ENCODE measurements around the gene PDE8B.

The PDE8B gene

GRCh38 chr5:77218263-77218662 lies 7.8 kb downstream of the PDE8B start:
- TF ChIP-seq BACH2 (CRISPR knock-in tag; IDR thresholded peaks at IDR 0.05; ENCODE audit: borderline replicate concordance) (no peak), GLIS3 (CRISPR knock-in tag; IDR thresholded peaks at IDR 0.05) (no peak), TCF4 (CRISPR knock-in tag; IDR thresholded peaks at IDR 0.05; ENCODE audit: borderline replicate concordance) (no peak), CSDC2 (CRISPR knock-in tag; IDR thresholded peaks at IDR 0.05) (no peak), ZNF565 (CRISPR knock-in tag; conservative IDR thresholded peaks at IDR 0.05; ENCODE audit: low read depth) (no peak), ZNF8 (CRISPR knock-in tag; IDR thresholded peaks at IDR 0.05) (no peak), TOX (CRISPR knock-in tag; IDR thresholded peaks at IDR 0.05; ENCODE audit: borderline replicate concordance) (no peak), ESRRG (CRISPR knock-in tag; IDR thresholded peaks at IDR 0.05) (no peak), ISL1 (CRISPR knock-in tag; IDR thresholded peaks at IDR 0.05) (no peak), ZC3H10 (CRISPR knock-in tag; IDR thresholded peaks at IDR 0.05) (no peak), ZNF70 (CRISPR knock-in tag; IDR thresholded peaks at IDR 0.05) (no peak)
- ATAC-seq = peak; percentile 78

- no peak for ATAC-seq
These were observed 10.6 kb downstream of the PDE8B start for GRCh38 chr5:77221115-77221514.

GRCh38 chr5:77222722-77223121 lies 12.2 kb downstream of the PDE8B start:
- ATAC-seq = no peak
- TF ChIP-seq ZFP3 (CRISPR knock-in tag; IDR thresholded peaks at IDR 0.05) (no peak), ARNTL (CRISPR knock-in tag; IDR thresholded peaks at IDR 0.05; ENCODE audit: borderline replicate concordance, low read depth) (no peak), PPARA (CRISPR knock-in tag; IDR thresholded peaks at IDR 0.05; ENCODE audit: borderline replicate concordance) (no peak), ZNF8 (CRISPR knock-in tag; IDR thresholded peaks at IDR 0.05) (no peak), ESRRG (CRISPR knock-in tag; IDR thresholded peaks at IDR 0.05) (no peak), RARB (CRISPR knock-in tag; IDR thresholded peaks at IDR 0.05) (no peak), GLIS3 (CRISPR knock-in tag; IDR thresholded peaks at IDR 0.05) (no peak), CSDC2 (CRISPR knock-in tag; IDR thresholded peaks at IDR 0.05) (no peak), OSR1 (CRISPR knock-in tag; IDR thresholded peaks at IDR 0.05) (no peak), SNAI2 (CRISPR knock-in tag; IDR thresholded peaks at IDR 0.05) (no peak), TSHZ2 (CRISPR knock-in tag; IDR thresholded peaks at IDR 0.05) (no peak), BACH2 (CRISPR knock-in tag; IDR thresholded peaks at IDR 0.05; ENCODE audit: borderline replicate concordance) (no peak)
- TF ChIP-seq, protein P1, sequence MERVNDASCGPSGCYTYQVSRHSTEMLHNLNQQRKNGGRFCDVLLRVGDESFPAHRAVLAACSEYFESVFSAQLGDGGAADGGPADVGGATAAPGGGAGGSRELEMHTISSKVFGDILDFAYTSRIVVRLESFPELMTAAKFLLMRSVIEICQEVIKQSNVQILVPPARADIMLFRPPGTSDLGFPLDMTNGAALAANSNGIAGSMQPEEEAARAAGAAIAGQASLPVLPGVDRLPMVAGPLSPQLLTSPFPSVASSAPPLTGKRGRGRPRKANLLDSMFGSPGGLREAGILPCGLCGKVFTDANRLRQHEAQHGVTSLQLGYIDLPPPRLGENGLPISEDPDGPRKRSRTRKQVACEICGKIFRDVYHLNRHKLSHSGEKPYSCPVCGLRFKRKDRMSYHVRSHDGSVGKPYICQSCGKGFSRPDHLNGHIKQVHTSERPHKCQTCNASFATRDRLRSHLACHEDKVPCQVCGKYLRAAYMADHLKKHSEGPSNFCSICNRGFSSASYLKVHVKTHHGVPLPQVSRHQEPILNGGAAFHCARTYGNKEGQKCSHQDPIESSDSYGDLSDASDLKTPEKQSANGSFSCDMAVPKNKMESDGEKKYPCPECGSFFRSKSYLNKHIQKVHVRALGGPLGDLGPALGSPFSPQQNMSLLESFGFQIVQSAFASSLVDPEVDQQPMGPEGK (CRISPR knock-in tag; IDR thresholded peaks at IDR 0.05; ENCODE audit: borderline replicate concordance) = no peak
- TF ChIP-seq, protein P2, sequence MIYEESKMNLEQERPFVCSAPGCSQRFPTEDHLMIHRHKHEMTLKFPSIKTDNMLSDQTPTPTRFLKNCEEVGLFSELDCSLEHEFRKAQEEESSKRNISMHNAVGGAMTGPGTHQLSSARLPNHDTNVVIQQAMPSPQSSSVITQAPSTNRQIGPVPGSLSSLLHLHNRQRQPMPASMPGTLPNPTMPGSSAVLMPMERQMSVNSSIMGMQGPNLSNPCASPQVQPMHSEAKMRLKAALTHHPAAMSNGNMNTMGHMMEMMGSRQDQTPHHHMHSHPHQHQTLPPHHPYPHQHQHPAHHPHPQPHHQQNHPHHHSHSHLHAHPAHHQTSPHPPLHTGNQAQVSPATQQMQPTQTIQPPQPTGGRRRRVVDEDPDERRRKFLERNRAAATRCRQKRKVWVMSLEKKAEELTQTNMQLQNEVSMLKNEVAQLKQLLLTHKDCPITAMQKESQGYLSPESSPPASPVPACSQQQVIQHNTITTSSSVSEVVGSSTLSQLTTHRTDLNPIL (CRISPR knock-in tag; IDR thresholded peaks at IDR 0.05; ENCODE audit: low read depth) = no peak
- TF ChIP-seq, protein P3, sequence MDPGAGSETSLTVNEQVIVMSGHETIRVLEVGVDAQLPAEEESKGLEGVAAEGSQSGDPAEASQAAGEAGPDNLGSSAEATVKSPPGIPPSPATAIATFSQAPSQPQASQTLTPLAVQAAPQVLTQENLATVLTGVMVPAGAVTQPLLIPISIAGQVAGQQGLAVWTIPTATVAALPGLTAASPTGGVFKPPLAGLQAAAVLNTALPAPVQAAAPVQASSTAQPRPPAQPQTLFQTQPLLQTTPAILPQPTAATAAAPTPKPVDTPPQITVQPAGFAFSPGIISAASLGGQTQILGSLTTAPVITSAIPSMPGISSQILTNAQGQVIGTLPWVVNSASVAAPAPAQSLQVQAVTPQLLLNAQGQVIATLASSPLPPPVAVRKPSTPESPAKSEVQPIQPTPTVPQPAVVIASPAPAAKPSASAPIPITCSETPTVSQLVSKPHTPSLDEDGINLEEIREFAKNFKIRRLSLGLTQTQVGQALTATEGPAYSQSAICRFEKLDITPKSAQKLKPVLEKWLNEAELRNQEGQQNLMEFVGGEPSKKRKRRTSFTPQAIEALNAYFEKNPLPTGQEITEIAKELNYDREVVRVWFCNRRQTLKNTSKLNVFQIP (CRISPR knock-in tag; IDR thresholded peaks at IDR 0.05; ENCODE audit: borderline replicate concordance, low read depth) = no peak

More at GRCh38 chr5:77221115-77221514, 10.6 kb downstream of the PDE8B start:
- TF ChIP-seq, protein P2 (CRISPR knock-in tag; IDR thresholded peaks at IDR 0.05; ENCODE audit: low read depth) = no peak
- TF ChIP-seq ZNF8 (CRISPR knock-in tag; IDR thresholded peaks at IDR 0.05) (no peak), GLIS3 (CRISPR knock-in tag; IDR thresholded peaks at IDR 0.05) (no peak), OSR1 (CRISPR knock-in tag; IDR thresholded peaks at IDR 0.05) (no peak), ZC3H10 (CRISPR knock-in tag; IDR thresholded peaks at IDR 0.05) (no peak), CSDC2 (CRISPR knock-in tag; IDR thresholded peaks at IDR 0.05) (no peak), RARB (CRISPR knock-in tag; IDR thresholded peaks at IDR 0.05) (no peak), CSRNP3 (CRISPR knock-in tag; IDR thresholded peaks at IDR 0.05) (no peak), PPARA (CRISPR knock-in tag; IDR thresholded peaks at IDR 0.05; ENCODE audit: borderline replicate concordance) (no peak)
- TF ChIP-seq, protein P3 (CRISPR knock-in tag; IDR thresholded peaks at IDR 0.05; ENCODE audit: borderline replicate concordance, low read depth) = no peak
